LNCAP (cell line): ENCODE results near the gene RASSF5.

Experiments used
- CTCF ChIP-seq: fragments of 450-650 bp; IDR thresholded peaks from 2 replicates; pipeline ENCODE4 v1.5.1; 2017; ENCODE audit warnings: mild to moderate bottlenecking

The RASSF5 gene

DNA sequence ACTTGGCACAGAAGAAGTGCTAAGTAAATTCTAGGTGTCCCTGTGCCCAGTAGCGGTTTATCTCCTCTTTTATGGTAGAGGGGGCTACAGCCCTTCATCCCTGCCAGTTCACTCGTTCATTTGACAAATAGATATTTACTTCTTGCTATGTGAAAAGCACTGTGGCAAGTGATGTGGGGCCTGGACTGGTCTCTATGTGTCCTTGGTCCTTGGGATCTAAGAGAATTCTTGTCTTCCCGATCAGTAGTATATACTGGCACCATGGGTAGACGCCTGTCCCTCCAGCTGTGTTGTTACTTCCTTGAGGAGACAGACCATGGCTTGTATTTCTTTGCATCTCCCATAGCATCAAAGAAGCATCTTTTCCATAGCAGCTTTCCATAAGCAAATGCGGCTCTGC, 75.2 kb downstream of the RASSF5 start:
- no peak for TF ChIP-seq CTCF

GRCh38 chr1:206582971-206583706, 75.8 kb downstream of the RASSF5 start:
- TF ChIP-seq CTCF = no peak

- peak; percentile 97 for TF ChIP-seq CTCF
Observed at GRCh38 chr1:206583707-206584648, 76.6 kb downstream of the RASSF5 start.

GRCh38 chr1:206584683-206585082, 77.4 kb downstream of the RASSF5 start:
- no peak for TF ChIP-seq CTCF

GRCh38 chr1:206586501-206587445, 79.4 kb downstream of the RASSF5 start:
- TF ChIP-seq CTCF = no peak

- no peak for TF ChIP-seq CTCF
Observed at GRCh38 chr1:206587904-206588303, 80.6 kb downstream of the RASSF5 start.

- TF ChIP-seq CTCF = no peak
Observed at GRCh38 chr1:206588492-206588891, 81.2 kb downstream of the RASSF5 start.
